H1 (cell line): ENCODE results near the gene SSTR5. TPM values are rescaled to one million over a fixed set of nuclear protein-coding genes. Genes with fewer than 3 reads are reported as not detected.

Experiments used
- CTCF ChIA-PET: fragments of 300-600 bp; sonication (Branson Sonifier 250); formaldehyde crosslinking; loops from one replicate; lab custom pipeline; 2021; ENCODE audit not compliant: partially characterized antibody; lab: Charles Lee
- POLR2A ChIA-PET: fragments of 300-600 bp; sonication (Branson Sonifier 250); formaldehyde crosslinking; loops from one replicate; lab custom pipeline; 2021; ENCODE audit warnings: inconsistent platforms; ENCODE audit not compliant: partially characterized antibody; lab: Charles Lee
- DNase-seq, 2 experiments: peaks; one replicate each; pipeline versions ENCODE4 v3.0.0 to v3.0.0-alpha.2; 2010 to 2022; ENCODE audit warnings: low spot score in 2 of 2, low read depth in 1 of 2, mixed read lengths in 1 of 2
- FAIRE-seq: peaks from 2 replicates; lab custom pipeline; 2011; peaks lifted over from hg19 to GRCh38; lab: Jason Lieb, UNC
- H2AFZ ChIP-seq: 2 replicates; pipeline ENCODE4 v1.8.1; 2012; ENCODE audit warnings: low read length, inconsistent platforms
- H2AK5ac ChIP-seq: 2 replicates; pipeline ENCODE4 v1.6.1; 2013; ENCODE audit warnings: low read depth, low read length
- H2BK120ac ChIP-seq: replicated peaks from 2 replicates; pipeline ENCODE3; 2013; ENCODE audit warnings: low read depth, low read length, inconsistent platforms
- H2BK12ac ChIP-seq: 2 replicates; pipeline ENCODE4 v1.6.1; 2013; ENCODE audit warnings: low read depth, low read length
- H2BK15ac ChIP-seq: 2 replicates; pipeline ENCODE4 v1.6.1; 2013; ENCODE audit warnings: low read length
- H2BK20ac ChIP-seq: 2 replicates; pipeline ENCODE4 v1.6.1; 2013; ENCODE audit warnings: low read length
- H2BK5ac ChIP-seq: 2 replicates; pipeline ENCODE4 v1.6.1; 2013; ENCODE audit warnings: low read depth, low read length
- H3K14ac ChIP-seq: 2 replicates; pipeline ENCODE4 v1.6.1; 2013; ENCODE audit warnings: inconsistent platforms; ENCODE audit not compliant: insufficient read length
- H3K18ac ChIP-seq: 2 replicates; pipeline ENCODE4 v1.6.1; 2013; ENCODE audit warnings: low read length; ENCODE audit errors: extremely low read depth
- H3K23ac ChIP-seq: 2 replicates; pipeline ENCODE4 v1.6.1; 2013; ENCODE audit warnings: inconsistent platforms; ENCODE audit not compliant: insufficient read length
- H3K23me2 ChIP-seq: 2 replicates; pipeline ENCODE4 v1.6.1; 2013; ENCODE audit warnings: low read depth, low read length
- H3K27ac ChIP-seq: 2 replicates; pipeline ENCODE4 v1.6.1; 2011; ENCODE audit warnings: low read depth, low read length, inconsistent platforms
- H3K27me3 ChIP-seq, 4 experiments: replicated peaks in 1 of 4; 1 replicate in 1 of 4; 2 replicates in 3 of 4; pipeline versions ENCODE4 v1.6.1 to v1.8.1; 2011 to 2013; ENCODE audit warnings: low read length in 3 of 4, mild to moderate bottlenecking in 3 of 4, inconsistent platforms in 2 of 4, mixed read lengths in 2 of 4, moderate library complexity in 1 of 4; ENCODE audit not compliant: control insufficient read depth in 3 of 4, insufficient read depth in 3 of 4; ENCODE audit errors: extremely low read depth in 1 of 4
- H3K36me3 ChIP-seq, 4 experiments: 2 replicates each; pipeline versions ENCODE4 v1.6.1 to v1.8.1; 2011 to 2013; ENCODE audit warnings: mild to moderate bottlenecking in 4 of 4, low read length in 3 of 4, moderate library complexity in 2 of 4, control low read depth in 1 of 4, inconsistent platforms in 1 of 4; ENCODE audit not compliant: insufficient read depth in 4 of 4, control insufficient read depth in 2 of 4
- H3K4ac ChIP-seq: replicated peaks from 2 replicates; pipeline ENCODE3; 2013; ENCODE audit warnings: low read length, low read depth, mixed read lengths, inconsistent platforms; ENCODE audit not compliant: insufficient read length
- H3K4me1 ChIP-seq, 4 experiments: replicated peaks in 1 of 4; 1 replicate in 1 of 4; 2 replicates in 3 of 4; pipeline versions ENCODE4 v1.6.1 to v1.8.1; 2011 to 2013; ENCODE audit warnings: low read length in 3 of 4, inconsistent platforms in 2 of 4, mixed read lengths in 1 of 4; ENCODE audit not compliant: insufficient read depth in 4 of 4, control insufficient read depth in 3 of 4
- H3K4me2 ChIP-seq, 2 experiments: 2 replicates each; pipeline versions ENCODE4 v1.6.1 to v1.8.1; 2011 to 2013; ENCODE audit warnings: low read depth in 2 of 2, low read length in 2 of 2, control low read depth in 1 of 2, inconsistent platforms in 1 of 2, mild to moderate bottlenecking in 1 of 2; ENCODE audit not compliant: insufficient read depth in 1 of 2
- H3K4me3 ChIP-seq, 4 experiments: fragments of 200-600, 300-600 bp in 1 of 4; sonication (generic), shearing (Covaris generic), sonication (Bioruptor Twin) in 1 of 4; 2 replicates each; pipeline versions ENCODE4 v1.5.1 to v1.8.1; 2011 to 2016; ENCODE audit warnings: low read length in 4 of 4, low read depth in 3 of 4, control low read depth in 2 of 4, inconsistent platforms in 2 of 4, mild to moderate bottlenecking in 2 of 4, mixed read lengths in 1 of 4, moderate library complexity in 1 of 4; ENCODE audit not compliant: insufficient read depth in 2 of 4; ENCODE audit errors: extremely low read depth in 1 of 4
- H3K56ac ChIP-seq: replicated peaks from 2 replicates; pipeline ENCODE3; 2013; ENCODE audit warnings: low read depth, mild to moderate bottlenecking, mixed read lengths, low read length, inconsistent platforms; ENCODE audit not compliant: insufficient read length
- H3K79me1 ChIP-seq: 2 replicates; pipeline ENCODE4 v1.6.1; 2013; ENCODE audit warnings: low read depth, low read length, control low read depth
- H3K79me2 ChIP-seq, 2 experiments: 2 replicates each; pipeline versions ENCODE4 v1.6.1 to v1.8.1; 2012 to 2013; ENCODE audit warnings: low read length in 2 of 2, mild to moderate bottlenecking in 2 of 2, inconsistent platforms in 1 of 2; ENCODE audit not compliant: insufficient read depth in 2 of 2, control insufficient read depth in 1 of 2
- H3K9ac ChIP-seq, 4 experiments: replicated peaks in 1 of 4; 1 replicate in 1 of 4; 2 replicates in 3 of 4; pipeline versions ENCODE4 v1.6.1 to v1.8.1; 2011 to 2013; ENCODE audit warnings: low read depth in 3 of 4, low read length in 3 of 4, control low read depth in 2 of 4, mild to moderate bottlenecking in 2 of 4, moderate library complexity in 2 of 4, inconsistent platforms in 1 of 4; ENCODE audit errors: extremely low read depth in 1 of 4
- H3K9me3 ChIP-seq, 2 experiments: 2 replicates each; pipeline versions ENCODE4 v1.6.1 to v1.8.1; 2012 to 2013; ENCODE audit warnings: mild to moderate bottlenecking in 2 of 2, moderate library complexity in 2 of 2, control low read depth in 1 of 2, inconsistent platforms in 1 of 2, low read depth in 1 of 2, low read length in 1 of 2, mixed read lengths in 1 of 2; ENCODE audit not compliant: insufficient read depth in 2 of 2
- H4K20me1 ChIP-seq, 2 experiments: replicated peaks in 1 of 2; 2 replicates each; pipeline versions ENCODE3 to v1.8.1; 2011 to 2013; ENCODE audit warnings: inconsistent platforms in 2 of 2, low read length in 2 of 2, mild to moderate bottlenecking in 1 of 2; ENCODE audit not compliant: insufficient read depth in 2 of 2, control insufficient read depth in 1 of 2
- H4K5ac ChIP-seq: 2 replicates; pipeline ENCODE4 v1.6.1; 2013; ENCODE audit warnings: low read length, low read depth, mixed read lengths, inconsistent platforms; ENCODE audit not compliant: insufficient read length
- H4K8ac ChIP-seq: 2 replicates; pipeline ENCODE4 v1.8.0; 2013; ENCODE audit warnings: mild to moderate bottlenecking, moderate library complexity, low read length, inconsistent platforms; ENCODE audit not compliant: insufficient read depth; ENCODE audit errors: extremely low read depth
- H4K91ac ChIP-seq: replicated peaks from 2 replicates; pipeline ENCODE3; 2013; ENCODE audit warnings: low read length, mixed read lengths, inconsistent platforms; ENCODE audit not compliant: insufficient read length
- CBX8 ChIP-seq: fragments of 300-800, 300-1000 bp; sonication (generic); IDR thresholded peaks from 2 replicates; pipeline ENCODE4 v1.7.1; 2016; ENCODE audit warnings: low read depth, low read length, borderline replicate concordance
- KDM5A ChIP-seq: fragments of 200-600 bp; IDR thresholded peaks from 2 replicates; pipeline ENCODE4 v1.7.1; 2012; ENCODE audit warnings: mild to moderate bottlenecking, low read length, inconsistent platforms, mixed read lengths
- SP4 ChIP-seq: IDR thresholded peaks from 2 replicates; pipeline ENCODE4 v1.6.1; 2012; ENCODE audit warnings: low read length, inconsistent platforms
- WGBS, 2 experiments: shearing (Covaris generic) in 1 of 2; methylation state at CpG; one replicate each; pipeline versions ENCODE4 v1.1.6 to v1.1.7; 2013 to 2015; ENCODE audit warnings: low lambda C conversion rate in 2 of 2, mixed read lengths in 2 of 2, inconsistent platforms in 1 of 2, low coverage in 1 of 2, missing lambda C conversion rate in 1 of 2; ENCODE audit not compliant: insufficient replicate concordance in 2 of 2, insufficient coverage in 1 of 2, insufficient read length in 1 of 2; ENCODE audit errors: extremely low coverage in 1 of 2, missing lambda C conversion rate in 1 of 2; 5-methylcytosine and 5-hydroxymethylcytosine counted together
- polyA plus RNA-seq, 7 experiments: library from polyadenylated mRNA; depleted of rRNA in 3 of 7; stranded (reverse) in 5 of 7; unstranded in 2 of 7; fragments of >200 nt in 5 of 7; fragments of 200-250 nt in 2 of 7; gene quantifications; 1 replicate in 5 of 7; 2 replicates in 1 of 7; 4 replicates in 1 of 7; pipeline versions ENCODE4 v1.2.1 to v1.2.3, GENCODE V29; 2011 to 2013; ENCODE audit warnings: missing spikeins in 2 of 7, mixed read lengths in 2 of 7
- total RNA-seq: library from RNA; stranded (reverse); fragmentation: NEBNext Ultra II Directional; extraction: Animal tissue kit (Norgen Biotek cat#: 25700); gene quantifications from 2 replicates; pipeline ENCODE4 v1.2.1, GENCODE V29; 2021
- TF ChIP-seq, protein P1 (sequence below): IDR thresholded peaks from 2 replicates; pipeline ENCODE4 v1.6.1; 2011; ENCODE audit warnings: low read depth, mild to moderate bottlenecking, low read length; ENCODE audit not compliant: insufficient read depth

SSTR5 gene
- total and polyA plus RNA-seq, 2 of the 8 experiments (the other 6 are each of a cell fraction or from before 2014, with no cell fraction given): 0.56 to 0.60 TPM

DNA sequence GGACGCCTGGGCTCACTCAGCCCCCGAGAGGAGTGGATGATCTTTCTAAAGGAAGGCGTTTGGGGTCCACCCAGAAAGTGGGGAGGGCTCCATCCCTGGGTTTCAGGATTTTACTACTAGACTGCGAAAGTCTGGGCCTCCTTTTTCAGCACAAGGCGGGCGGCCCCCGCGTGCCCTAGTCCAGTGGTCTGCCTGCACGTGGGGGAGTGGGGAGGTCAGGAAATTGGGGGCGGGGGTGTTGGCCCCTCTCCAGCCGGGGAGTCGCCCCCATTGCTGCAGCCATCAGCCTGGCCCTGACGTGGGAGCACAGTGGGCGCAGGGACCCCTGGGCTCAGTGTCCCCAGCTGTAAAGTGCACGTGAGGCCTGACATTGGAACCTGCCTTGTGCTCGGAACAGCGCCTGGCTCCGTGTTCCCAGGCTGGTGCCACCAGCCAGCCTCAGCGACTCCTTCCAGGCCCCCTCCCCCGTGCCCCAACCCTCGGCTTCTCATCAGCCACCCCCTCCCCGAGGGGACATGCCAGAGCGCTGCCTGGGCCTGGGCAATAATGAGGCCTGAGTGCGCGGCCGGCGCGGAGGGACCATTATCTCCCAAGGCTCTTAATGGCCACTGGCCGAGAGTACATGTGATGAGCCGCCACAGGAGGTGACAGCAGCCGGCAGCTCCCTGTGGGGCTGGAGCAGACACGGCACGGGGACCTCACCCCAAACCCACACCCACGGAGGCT lies 25.9 kb downstream of the SSTR5 start:
- Histone ChIP-seq H3K14ac (no peak overlapping the region), H3K18ac (no peak overlapping the region), H3K27me3 (no peaks in the 10 kb centered on the region; a peak in 2 of 7 replicates), H3K4me3 (no peak overlapping the region), H2BK5ac (no peak overlapping the region), H4K91ac (no peak overlapping the region), H3K56ac (no peak overlapping the region), H2BK120ac (no peak overlapping the region), H3K4me2 (no peak overlapping the region), H3K23me2 (peaks cover 4% of the 10 kb centered on the region; the same call in 1 of the 2 replicates), H2BK12ac (no peak overlapping the region), H2AK5ac (no peak overlapping the region), H3K36me3 (no peaks in the 10 kb centered on the region), H3K27ac (no peak overlapping the region), H3K4ac (no peak overlapping the region), H2BK20ac (no peak overlapping the region), H2BK15ac (no peak overlapping the region), H3K79me1 (no peaks in the 10 kb centered on the region), H2AFZ (no peak overlapping the region), H3K9me3 (no peaks in the 10 kb centered on the region), H4K5ac (no peak overlapping the region), H4K20me1 (peaks cover 0 to 2% of the 10 kb centered on the region in 2 experiments), H3K4me1 (peaks cover 0 to 4% (median 2%) of the 10 kb centered on the region in 4 experiments; a peak in 4 of 7 replicates), H3K79me2 (no peaks in the 10 kb centered on the region), H4K8ac (no peak overlapping the region; the same call in 1 of the 2 replicates), H3K9ac (no peak overlapping the region), H3K23ac (no peak overlapping the region)
- WGBS, 2 experiments: 86% methylated on average over 20 of the region's 34 CpGs; no CpG with 5 or more reads in 1 of the 2 experiments
- FAIRE-seq: no peak
- POLR2A ChIA-PET: no interaction called here
- TF ChIP-seq SP4 (no peak), KDM5A (no peak), CBX8 (no peak)
- TF ChIP-seq, protein P1, sequence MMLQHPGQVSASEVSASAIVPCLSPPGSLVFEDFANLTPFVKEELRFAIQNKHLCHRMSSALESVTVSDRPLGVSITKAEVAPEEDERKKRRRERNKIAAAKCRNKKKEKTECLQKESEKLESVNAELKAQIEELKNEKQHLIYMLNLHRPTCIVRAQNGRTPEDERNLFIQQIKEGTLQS: no peak
- CTCF ChIA-PET: interaction anchor here (0.7 to 1.2 kb wide), 3 partner anchors 12 to 40 kb away, joined by 3 read pairs; no protein-coding TSS in a partner anchor
- no peak for DNase-seq
